ENCODE data around the gene PAPPA.
A peak's percentile ranks its signal among the peaks of the same experiment; 100 is the strongest.

PAPPA gene

GRCh38 chr9:116319480-116319879 lies 165.9 kb downstream of the PAPPA start:
- DNase-seq, result no peak

GRCh38 chr9:116320290-116320689 lies 166.7 kb downstream of the PAPPA start:
- no peak for DNase-seq

- DNase-seq, result no peak
Observed at GRCh38 chr9:116322521-116322920, 168.9 kb downstream of the PAPPA start.

- DNase-seq, result no peak
Observed at GRCh38 chr9:116323012-116323411, 169.4 kb downstream of the PAPPA start.

- no peak for DNase-seq
Observed at GRCh38 chr9:116323571-116323970, 170.0 kb downstream of the PAPPA start.

- DNase-seq, result no peak
Observed at GRCh38 chr9:116325924-116326323, 172.3 kb downstream of the PAPPA start.

- DNase-seq, result peak; percentile 70
Observed at GRCh38 chr9:116327701-116328405, 174.3 kb downstream of the PAPPA start.

GRCh38 chr9:116329470-116329869 lies 175.9 kb downstream of the PAPPA start:
- no peak for DNase-seq

GRCh38 chr9:116331241-116331640 lies 177.7 kb downstream of the PAPPA start:
- no peak for DNase-seq

GRCh38 chr9:116332090-116332489 lies 178.5 kb downstream of the PAPPA start:
- DNase-seq, result no peak

- no peak for DNase-seq
Observed at GRCh38 chr9:116333254-116333653, 179.7 kb downstream of the PAPPA start.

GRCh38 chr9:116334546-116335150 lies 181.1 kb downstream of the PAPPA start:
- no peak for DNase-seq

- DNase-seq, result no peak
Observed at GRCh38 chr9:116335392-116335791, 181.8 kb downstream of the PAPPA start.

GRCh38 chr9:116336133-116336862 lies 182.7 kb downstream of the PAPPA start:
- no peak for DNase-seq

- peak; percentile 71 for DNase-seq
Observed at GRCh38 chr9:116337015-116337414, 183.4 kb downstream of the PAPPA start.

- DNase-seq, result no peak
Observed at GRCh38 chr9:116340270-116340669, 186.7 kb downstream of the PAPPA start.

GRCh38 chr9:116342061-116342460 lies 188.5 kb downstream of the PAPPA start:
- no peak for DNase-seq

GRCh38 chr9:116342941-116343340 lies 189.3 kb downstream of the PAPPA start:
- no peak for DNase-seq

GRCh38 chr9:116344416-116344815 lies 190.8 kb downstream of the PAPPA start:
- no peak for DNase-seq

- no peak for DNase-seq
Observed at GRCh38 chr9:116345393-116345792, 191.8 kb downstream of the PAPPA start.

- no peak for DNase-seq
Observed at GRCh38 chr9:116345817-116346216, 192.2 kb downstream of the PAPPA start.

- no peak for DNase-seq
Observed at GRCh38 chr9:116349684-116350083, 196.1 kb downstream of the PAPPA start.

- DNase-seq, result no peak
Observed at GRCh38 chr9:116350213-116350612, 196.6 kb downstream of the PAPPA start.

GRCh38 chr9:116352958-116353357 lies 199.4 kb downstream of the PAPPA start:
- DNase-seq, result no peak
